Stimulated activated CD4-positive, alpha-beta T cell treated with anti-CD3 and anti-CD28 coated beads, Interleukin-2, amount 100 ng/mL, for 48 hours (primary cell): Measurements from ENCODE around the gene EPG5.
"Not testable (repeated sequence)": the region's sequence is repeated elsewhere in the genome, so short reads cannot be mapped to it uniquely, and the experiment has no call there.

ENCODE experiments used
- DNase-seq, 2 donors: peaks; one replicate each; pipeline ENCODE4 v3.0.0-alpha.2; 2020

EPG5 gene

DNA sequence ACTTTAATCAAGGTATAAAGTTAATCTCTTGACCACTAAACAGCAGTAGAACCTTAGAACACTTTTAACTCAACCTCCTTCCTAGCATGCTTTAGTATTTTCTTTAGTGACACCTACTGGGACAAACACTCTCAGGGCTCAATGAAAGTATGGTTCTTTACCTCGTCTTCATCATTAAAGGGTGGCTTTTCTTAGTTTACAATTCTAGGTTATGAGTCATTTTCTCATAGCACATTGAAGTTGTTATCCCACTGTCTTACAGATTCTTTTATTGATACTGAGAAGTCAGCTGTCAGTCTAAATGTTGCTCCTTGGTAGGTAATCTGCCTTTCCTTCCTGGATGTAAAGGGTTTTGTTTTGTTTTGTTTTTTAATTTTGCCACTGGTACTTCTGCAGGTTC lies 103.7 kb downstream of the EPG5 start:
- no peak for DNase-seq

DNA sequence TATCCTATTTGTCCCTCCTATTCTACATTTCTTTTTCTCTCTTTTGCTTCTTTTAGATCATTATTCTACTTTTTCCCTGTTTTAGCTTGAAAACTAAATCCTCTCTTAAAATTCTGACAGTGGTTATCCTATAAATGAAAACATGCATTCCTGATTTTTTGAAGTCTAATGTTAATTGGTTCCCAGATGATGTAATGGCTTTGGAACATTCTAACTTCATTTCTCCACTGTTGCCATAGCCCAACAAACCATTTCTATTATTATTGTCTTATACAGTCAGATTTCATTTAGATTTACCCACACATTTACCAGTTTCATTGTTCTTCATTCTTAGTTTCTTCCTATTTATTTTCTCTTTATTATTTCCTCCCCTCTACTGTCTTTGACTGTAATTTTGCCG lies 105.2 kb downstream of the EPG5 start:
- no peak for DNase-seq

DNA sequence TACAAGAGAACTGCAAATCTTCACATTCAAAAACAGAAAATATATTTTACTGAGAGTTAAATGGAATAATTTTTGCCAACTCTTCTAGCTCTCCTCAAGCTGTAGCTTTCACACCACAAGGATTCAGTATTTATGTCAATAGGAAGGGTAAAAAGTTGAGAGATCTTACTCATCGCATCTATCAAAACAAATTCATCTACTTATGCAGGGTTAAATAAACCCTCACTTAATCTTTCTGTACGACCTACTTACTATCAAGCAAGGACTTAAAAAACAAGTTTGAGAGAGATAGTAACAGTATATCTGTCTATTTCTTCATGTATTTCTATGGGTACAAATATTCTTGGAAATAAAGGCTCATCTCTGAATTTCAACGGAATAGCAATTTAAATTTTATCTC lies 106.2 kb downstream of the EPG5 start:
- no peak for DNase-seq

DNA sequence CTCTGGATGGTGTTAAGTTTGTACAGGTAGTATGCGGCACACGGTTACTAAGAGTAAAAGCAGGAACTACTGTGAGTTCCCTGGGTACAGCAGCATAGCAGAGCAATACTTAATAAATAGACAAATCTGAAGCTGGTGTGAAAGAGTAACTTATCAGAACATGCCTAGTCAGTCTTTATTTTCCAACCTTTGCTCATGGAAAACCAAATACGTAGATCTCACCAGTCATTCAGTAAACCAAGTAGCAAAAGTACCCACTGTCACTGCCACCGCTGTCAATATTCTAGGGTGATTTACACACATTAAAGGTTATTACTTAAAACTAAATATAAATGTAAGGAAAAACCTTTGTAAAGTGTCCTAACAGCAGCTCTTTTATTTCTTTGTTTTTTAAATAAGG lies 106.6 kb downstream of the EPG5 start:
- no peak for DNase-seq

DNA sequence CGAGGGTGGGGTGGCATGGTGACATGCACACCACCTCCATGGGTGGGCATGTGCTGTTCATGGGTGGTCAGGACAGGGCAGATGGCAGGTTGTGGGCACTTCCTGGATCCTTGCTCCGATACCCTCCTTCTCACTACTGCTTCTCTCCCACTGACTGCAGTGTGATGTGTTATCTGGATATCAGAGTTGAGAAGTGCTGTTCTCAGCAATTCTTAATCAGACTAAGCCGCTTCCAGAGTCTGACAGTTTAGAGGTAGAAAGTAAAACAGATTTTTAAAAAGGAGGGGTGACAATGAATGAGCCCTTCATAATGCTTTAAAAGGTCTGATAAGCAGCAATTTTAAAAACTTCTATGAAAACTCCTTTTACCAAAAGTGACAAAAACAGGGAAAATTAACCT lies 107.8 kb downstream of the EPG5 start:
- no peak for DNase-seq

DNA sequence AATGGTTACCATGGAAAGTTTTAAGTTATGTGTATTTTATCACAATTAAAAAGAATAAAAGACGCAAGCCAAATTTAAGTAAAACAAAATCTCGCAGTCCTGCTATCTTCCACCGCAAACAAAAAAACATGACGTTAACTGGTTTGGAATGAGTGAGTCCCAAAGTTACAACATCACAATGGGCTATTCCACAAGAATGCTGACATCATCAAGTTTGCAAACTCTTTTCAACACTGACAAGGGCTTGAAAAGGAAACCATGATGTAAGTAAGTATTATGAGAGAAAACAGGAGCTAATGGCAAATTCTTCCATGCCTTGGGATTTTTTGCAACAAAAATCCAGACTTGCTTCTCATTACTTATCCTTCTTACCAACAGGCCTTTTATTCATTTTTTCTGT lies 110.6 kb downstream of the EPG5 start:
- no peak for DNase-seq

DNA sequence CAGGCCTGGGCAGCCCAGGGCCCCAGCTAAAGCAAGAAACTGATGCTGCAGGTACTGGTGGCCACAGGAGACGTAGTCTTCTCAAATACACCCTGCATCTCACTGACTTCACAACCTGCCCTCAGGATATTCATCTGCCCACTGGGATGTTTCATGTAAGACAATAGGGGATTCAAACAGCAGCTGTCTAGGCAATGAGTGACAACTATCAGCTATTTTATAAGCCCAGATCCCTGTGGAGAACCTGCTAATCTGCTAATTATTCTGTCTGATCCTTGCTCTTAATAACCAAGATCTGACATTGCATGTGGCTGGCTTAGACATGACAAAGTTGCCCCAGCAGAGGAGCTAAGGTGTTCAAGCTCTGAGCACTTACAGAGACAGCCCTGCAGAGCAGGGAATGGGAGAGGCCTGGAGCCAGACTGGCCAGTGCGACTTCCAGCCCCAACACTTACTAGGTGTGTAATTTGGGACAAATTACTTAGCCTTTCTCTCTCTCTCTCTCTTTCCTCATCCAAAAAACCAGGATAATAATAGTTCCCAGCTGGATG lies 113.0 kb downstream of the EPG5 start:
- DNase-seq = no peak

DNA sequence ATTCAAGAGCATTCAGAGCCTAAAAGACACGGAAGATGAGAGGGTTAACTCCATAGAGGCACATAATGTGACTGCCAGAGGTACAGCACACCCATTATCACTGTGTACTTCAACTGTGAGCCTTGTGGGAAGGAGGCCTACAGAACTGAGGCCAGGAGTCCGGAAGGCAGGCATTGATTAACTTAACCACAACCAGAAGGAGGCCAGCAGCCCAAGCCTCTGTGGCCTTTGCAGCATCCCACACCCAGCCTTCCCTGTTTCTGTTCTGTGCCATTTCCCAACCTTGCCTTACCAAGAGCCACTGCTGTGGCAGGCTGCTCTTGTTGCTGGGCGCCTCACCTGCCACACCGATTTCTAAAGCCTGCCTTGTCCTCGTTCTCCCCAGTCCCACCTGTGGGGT lies 114.5 kb downstream of the EPG5 start:
- DNase-seq = no peak

DNA sequence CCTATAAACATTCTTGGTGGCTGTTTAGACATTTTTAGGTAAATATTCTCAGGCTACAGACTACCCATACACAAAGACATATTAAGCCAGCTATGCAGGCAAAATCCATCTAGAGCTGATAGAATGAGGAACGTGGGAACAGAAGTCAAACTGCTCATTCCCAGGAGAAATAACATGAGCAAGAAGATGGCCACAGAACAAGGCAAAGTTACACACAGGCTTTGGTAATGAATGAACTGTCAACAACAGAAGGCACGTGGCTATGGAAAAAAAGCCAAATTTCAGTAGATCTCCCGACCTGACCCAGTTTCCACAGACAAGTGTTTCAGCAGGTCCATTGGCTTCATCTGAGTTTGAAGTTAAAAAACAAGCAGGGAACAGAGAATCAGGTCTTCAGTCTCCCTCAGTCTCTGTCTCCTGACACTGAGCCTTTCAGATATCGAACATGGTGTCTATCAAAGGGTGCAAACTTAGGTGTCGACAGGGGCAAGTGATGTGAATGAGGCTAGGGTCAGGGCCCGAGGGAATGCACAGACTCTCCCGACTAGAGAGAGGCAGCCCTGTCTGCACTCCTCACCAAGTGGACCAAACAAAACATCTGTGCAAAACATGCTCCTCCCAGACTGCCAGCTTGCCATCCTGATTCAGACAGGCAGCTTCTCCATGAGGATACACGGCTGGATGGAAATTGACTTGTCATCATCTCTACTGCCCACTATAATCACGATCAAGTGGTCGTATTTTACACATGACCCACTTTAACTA lies 115.8 kb downstream of the EPG5 start:
- DNase-seq = no peak

DNA sequence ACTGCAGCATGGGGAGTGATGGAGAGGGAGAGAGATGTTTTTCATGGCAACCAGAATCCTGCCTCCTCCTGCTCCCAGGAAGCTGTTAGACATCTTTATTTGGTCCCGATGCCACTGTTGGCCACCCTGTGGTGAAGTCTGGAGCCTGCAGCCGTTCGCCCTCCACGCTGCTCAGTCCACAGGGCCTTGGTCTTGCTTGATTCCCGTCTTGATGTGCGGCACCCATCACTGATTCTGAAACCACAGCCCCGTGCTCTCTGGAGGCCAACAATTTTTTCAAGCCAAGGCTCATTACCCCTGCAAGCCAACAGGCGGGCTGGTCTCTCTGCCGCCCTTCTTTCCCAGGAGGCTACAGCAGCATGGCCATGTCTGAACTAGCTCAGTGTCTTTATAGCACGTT lies 117.1 kb downstream of the EPG5 start:
- no peak for DNase-seq

DNA sequence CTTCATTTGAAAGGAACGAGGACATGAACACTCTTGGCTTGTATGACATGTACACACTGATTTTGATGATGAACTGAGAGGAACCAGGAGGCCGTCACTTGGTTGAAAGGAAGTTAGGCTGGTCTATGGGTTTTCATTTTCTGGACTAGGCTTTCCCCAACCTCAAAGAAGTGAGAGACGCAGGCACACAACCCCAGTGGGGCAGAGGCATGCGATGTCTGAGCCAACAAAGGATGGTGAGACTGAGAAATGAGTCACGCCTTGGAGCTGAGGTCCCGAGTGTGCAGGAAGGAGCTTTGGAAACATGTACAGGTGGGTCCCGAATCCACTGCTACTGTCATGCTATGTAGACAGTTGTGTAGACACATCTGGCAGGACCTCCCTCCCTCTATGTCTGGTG lies 117.6 kb downstream of the EPG5 start:
- no peak for DNase-seq

DNA sequence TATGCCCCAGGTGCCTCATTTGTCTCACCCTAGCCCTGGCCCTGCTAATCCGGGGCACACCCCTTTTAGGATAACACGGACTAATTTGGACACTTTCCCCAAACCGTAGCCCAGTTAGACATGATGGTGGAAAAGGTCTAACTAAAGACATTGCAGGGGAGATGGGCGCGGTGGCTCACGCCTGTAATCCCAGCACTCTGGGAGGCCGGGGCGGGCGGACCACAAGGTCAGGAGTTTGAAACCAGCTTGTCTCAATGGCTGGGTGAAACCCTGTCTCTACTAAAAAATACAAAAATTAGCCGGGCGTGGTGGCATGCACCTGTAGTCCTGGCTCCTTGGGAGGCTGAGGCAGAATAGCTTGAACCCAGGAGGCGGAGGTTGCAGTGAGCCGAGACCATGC lies 118.5 kb downstream of the EPG5 start:
- not testable (repeated sequence) for DNase-seq

DNA sequence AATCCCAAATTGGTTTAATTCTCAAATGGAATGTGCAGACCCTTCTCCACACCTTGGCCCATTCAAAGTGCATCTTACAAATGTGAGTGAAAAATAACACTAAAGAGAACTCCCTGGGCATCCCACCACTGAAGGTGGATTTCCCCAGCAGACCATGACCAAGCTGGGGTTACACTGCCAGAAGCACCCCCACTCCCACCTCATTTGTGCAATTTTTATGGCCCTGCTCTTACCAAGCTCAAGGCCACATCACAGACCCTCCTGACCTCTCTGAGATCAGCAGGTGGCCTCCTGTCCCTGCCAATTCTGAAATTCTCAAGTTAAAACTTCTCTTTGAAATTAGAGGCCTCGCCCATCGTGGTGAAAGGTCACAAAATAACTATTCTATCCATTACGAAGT lies 120.0 kb downstream of the EPG5 start:
- no peak for DNase-seq

DNA sequence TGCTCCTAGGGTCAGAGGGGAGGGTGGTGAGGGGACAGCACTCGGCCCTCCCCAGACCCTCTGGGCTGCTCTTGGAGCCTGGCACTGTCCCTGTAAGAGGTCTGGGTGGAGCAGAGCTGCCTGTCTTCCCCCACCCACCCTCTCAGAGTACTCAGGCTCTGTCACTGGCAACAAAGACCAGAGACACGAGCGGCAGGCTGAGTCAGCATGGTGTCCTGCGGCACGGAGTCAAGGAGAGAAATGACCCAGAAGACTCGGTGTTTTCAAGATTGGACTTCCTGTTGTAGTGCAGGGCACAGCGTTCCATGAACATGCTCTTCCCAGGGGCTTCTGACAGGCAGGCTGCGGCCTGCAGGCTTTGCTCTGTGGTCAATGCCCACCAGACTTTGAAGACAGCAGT lies 121.7 kb downstream of the EPG5 start:
- DNase-seq = no peak

DNA sequence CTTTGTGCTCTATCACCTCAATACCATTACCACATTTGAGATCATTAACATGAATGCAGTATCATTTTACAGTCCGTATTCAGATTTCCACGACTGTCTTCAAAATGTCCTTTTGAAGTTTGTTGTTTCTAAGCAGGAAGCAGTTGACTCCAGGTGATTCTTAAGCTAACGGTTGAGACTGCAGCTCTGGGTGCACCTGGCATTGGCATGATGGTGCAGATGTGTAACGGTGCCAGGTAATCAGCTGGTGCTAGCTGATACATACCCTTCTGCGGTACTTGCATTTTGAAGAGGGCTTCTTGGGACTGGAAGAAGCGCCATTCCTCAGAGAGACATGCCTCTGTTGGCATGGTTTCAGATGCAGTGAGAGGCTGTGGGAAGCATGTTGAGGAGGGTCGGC lies 122.2 kb downstream of the EPG5 start:
- no peak for DNase-seq

DNA sequence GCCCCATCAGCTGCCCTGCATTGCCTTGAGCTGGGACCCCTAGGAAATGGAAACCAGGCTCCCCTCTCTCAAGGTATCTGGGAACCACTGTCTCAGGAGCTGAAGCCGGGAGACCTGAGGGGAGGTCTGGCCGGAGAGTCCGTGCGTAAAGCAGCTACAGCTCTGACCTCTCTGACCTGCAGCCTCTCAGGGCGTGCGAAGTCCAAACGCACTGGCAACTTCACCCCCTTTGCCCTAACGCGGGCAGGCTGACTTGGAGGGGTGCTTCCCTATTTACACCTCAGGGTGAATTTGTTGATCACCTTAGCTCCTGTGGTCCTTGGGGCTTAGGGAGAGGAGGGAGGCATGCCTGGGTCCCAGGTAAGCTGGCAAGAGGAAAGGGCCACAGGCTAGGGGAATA lies 124.1 kb downstream of the EPG5 start:
- DNase-seq = no peak

DNA sequence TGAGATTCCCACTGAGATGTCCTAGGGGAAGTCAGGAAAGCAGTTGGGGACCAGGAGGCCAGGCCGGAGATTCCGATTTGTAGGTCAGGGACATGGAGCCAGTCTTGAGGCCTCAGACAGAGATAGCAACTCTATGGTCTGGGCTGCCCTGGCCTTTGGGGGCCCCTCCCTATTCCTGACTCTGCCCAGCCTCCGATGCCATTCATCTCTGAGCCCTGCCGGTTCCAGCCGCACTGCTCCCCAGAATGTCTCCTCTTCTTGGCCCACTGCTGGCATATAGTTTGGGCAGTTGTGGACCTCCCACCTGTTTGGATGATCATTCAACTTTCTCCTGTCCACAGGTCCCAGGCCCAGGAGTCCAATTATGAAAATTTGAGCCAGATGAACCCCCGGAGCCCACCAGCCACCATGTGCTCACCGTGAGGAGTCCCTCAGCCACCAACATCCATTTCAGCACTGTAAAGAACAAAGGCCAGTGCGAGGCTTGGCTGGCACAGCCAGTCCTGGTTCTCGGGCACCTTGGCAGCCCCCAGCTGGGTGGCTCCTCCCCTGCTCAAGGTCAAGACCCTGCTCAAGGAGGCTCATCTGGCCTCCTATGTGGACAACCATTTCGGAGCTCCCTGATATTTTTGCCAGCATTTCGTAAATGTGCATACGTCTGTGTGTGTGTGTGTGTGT lies 125.2 kb downstream of the EPG5 start:
- no peak for DNase-seq

DNA sequence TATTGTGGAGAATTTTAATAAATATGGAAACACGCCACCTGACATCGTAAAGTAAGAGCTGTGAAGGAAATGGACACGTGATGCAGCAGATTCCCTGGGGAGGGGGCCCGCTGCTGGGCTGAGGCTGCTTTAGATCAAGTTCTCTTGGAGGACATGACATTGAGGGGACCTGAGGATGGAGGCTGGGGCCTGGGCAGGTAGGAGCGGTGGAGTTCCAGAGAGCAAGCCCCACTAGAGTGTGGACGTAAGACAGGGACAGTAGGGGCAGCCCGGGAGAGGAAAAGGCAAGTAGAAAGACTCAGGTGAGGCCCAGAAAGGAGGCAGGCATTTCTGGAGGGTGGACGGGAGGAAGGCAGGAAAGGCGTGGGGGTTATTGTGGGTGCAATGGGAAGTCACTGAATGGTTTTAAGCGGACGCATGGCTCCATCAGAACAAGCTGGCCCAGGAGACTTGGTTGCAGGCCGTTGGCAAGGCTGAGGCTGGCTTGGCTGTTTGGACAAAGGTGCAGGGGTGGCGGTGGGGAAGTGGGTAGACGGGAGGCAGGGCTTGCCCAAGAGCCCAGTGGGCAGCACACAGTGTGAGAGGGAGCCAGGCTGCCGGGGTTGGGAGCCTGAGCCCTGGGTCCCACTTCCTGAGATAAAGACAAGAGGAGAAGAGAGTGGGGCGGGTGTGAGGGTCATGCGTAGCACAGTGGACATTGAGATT lies 125.9 kb downstream of the EPG5 start:
- DNase-seq = no peak

DNA sequence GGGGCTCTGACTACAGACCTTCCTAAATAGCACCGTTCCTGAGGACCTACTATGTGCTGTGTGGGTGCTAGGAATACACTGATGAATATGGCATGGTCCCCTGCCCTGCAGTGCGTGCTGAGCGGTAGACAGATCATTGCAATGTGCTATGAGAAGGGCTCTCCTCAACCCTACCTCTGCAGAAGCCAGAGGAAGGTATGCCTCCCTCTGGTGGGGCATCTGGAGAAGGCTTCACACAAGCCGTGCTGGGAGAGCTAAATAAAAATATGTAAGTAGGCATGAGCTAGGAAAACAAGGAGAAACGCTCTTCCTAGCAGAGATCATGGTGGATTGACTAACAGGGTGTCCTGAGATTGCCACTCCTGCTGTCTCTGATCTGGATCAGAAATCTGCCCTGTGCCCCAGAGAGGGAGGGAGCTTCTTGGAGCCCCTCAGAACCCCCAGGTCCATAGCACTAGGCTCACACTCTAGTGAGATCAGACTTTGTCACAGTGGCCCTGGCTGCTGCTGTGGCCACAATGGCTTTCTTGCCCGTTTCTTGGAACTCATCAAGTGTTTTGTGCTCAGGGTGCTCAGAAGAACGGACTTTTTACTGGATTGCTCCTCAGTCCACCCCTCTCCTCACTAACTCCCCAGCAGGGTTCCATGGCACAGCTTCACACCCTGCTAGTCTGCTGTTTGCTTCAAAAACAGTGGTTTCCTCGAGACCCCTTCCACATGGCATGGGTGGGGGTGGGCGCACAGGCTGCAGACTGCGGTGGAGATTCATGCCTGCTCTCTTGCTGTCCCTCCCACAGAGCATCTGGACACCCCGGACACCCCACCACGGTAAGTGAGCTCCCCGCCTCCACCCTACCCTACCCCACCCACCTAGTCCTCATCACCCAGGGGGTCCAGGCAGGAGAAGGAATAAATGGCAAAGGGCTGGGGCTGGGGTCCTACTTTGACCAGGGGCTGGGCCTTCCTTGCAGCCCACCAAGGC lies 127.4 kb downstream of the EPG5 start:
- DNase-seq = no peak

DNA sequence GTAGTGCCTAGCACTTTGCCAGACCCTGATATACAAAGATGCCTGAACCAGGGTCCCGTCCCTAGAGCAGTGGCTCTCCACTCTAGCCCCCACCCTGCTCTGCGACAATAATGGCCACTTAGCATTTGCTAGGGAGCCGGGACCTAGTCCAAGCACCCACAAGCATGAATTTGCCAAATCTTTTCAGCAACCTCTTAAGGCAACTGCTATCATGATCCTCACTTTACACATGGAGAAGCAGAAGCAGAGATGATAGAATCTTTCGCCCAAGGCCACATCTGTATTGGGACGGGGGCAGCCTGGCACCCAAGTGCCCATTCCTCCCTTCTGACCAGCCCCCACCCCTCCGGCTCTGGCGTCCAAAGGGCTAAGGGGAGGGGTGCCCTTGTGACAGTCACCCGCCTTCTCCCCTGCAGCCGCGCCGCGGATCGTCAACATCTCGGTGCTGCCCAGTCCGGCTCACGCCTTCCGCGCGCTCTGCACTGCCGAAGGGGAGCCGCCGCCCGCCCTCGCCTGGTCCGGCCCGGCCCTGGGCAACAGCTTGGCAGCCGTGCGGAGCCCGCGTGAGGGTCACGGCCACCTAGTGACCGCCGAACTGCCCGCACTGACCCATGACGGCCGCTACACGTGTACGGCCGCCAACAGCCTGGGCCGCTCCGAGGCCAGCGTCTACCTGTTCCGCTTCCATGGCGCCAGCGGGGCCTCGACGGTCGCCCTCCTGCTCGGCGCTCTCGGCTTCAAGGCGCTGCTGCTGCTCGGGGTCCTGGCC lies 128.6 kb downstream of the EPG5 start:
- no peak for DNase-seq

DNA sequence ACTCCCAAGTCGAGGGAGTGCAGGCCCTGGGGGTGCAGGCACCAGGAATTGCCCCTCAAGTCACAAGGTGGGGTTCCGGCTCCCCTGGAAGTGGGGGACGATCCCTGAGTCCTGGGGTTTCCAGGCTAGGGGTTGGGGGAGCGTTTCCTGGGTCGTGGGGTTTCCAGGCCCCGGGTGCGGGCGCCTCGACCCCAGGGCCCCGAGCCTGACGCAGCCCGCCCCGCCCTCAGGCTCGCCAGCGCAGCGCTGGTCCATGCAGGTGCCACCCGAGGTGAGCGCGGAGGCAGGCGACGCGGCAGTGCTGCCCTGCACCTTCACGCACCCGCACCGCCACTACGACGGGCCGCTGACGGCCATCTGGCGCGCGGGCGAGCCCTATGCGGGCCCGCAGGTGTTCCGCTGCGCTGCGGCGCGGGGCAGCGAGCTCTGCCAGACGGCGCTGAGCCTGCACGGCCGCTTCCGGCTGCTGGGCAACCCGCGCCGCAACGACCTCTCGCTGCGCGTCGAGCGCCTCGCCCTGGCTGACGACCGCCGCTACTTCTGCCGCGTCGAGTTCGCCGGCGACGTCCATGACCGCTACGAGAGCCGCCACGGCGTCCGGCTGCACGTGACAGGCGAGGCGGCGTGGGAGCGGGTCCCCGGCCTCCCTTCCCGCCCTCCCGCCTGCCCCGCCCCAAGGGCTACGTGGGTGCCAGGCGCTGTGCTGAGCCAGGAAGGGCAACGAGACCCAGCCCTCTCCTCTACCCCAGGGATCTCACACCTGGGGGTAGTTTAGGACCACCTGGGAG lies 129.7 kb downstream of the EPG5 start:
- DNase-seq = peak; percentile 24 to 38
